NT2/D1 (cell line): Measurements from ENCODE around the gene CRYZ.

ENCODE experiments used
- DNase-seq: peaks from one replicate; pipeline ENCODE4 v3.0.0-alpha.2; 2011; ENCODE audit warnings: low read depth, low spot score
- H3K27me3 ChIP-seq: 2 replicates; pipeline ENCODE4 v1.6.0; 2011; ENCODE audit warnings: mild to moderate bottlenecking; ENCODE audit not compliant: insufficient read length, insufficient read depth
- H3K36me3 ChIP-seq: 2 replicates; pipeline ENCODE4 v1.6.1; 2011; ENCODE audit warnings: mild to moderate bottlenecking, low read length, mixed read lengths; ENCODE audit not compliant: insufficient read depth, insufficient read length
- H3K4me1 ChIP-seq: 2 replicates; pipeline ENCODE4 v1.5.1; 2011; ENCODE audit not compliant: insufficient read depth, insufficient read length
- H3K4me3 ChIP-seq: 2 replicates; pipeline ENCODE4 v1.5.1; 2011; ENCODE audit warnings: low read depth; ENCODE audit not compliant: insufficient read length
- H3K9ac ChIP-seq: 2 replicates; pipeline ENCODE4 v1.6.0; 2011; ENCODE audit warnings: low read depth; ENCODE audit not compliant: insufficient read length
- H3K9me3 ChIP-seq: 2 replicates; pipeline ENCODE4 v1.5.1; 2011; ENCODE audit warnings: mild to moderate bottlenecking, low read length; ENCODE audit not compliant: insufficient read depth
- SUZ12 ChIP-seq: IDR thresholded peaks from 2 replicates; pipeline ENCODE4 v1.6.1; 2011; ENCODE audit not compliant: insufficient read length, insufficient read depth; ENCODE audit errors: extremely low read depth
- YY1 ChIP-seq: IDR thresholded peaks from 2 replicates; pipeline ENCODE4 v1.6.1; 2011; ENCODE audit not compliant: insufficient read length, insufficient read depth
- ZNF274 ChIP-seq: IDR thresholded peaks from 2 replicates; pipeline ENCODE4 v1.6.1; 2011; ENCODE audit warnings: mild to moderate bottlenecking, low read depth, low read length

Gene CRYZ

GRCh38 chr1:74732960-74733603 lies at the start of gene CRYZ, which contains the start of gene TYW3:
TSS of gene CRYZ (minus strand) at chr1:74733050. CDS start at chr1:74724821, 8,229 bp downstream.
TSS of gene TYW3 (plus strand) at chr1:74733152. CDS start at chr1:74733245, 93 bp downstream.
- peaks cover 3% of the 10 kb centered on the region for H3K4me1 ChIP-seq
- H3K9me3 ChIP-seq: peaks cover 18% of the 10 kb centered on the region
- peak within 1 kb of the TSS; percentile 82 for H3K4me3 ChIP-seq
- no peaks in the 10 kb centered on the region for H3K27me3 ChIP-seq
- H3K36me3 ChIP-seq: peaks cover 54% of the 10 kb centered on the region
- peak within 1 kb of the TSS; percentile 88 for H3K9ac ChIP-seq
- peak; percentile 89 for DNase-seq
- TF ChIP-seq YY1 (peak; percentile 98), SUZ12 (no peak), ZNF274 (no peak)

GRCh38 chr1:74780594-74780993 lies 47.7 kb upstream of the CRYZ start:
- peak; percentile 30 for DNase-seq
- peaks cover 3% of the 10 kb centered on the region for H3K4me1 ChIP-seq
- no peaks in the 10 kb centered on the region for H3K36me3 ChIP-seq
- H3K9me3 ChIP-seq: no peaks in the 10 kb centered on the region
- no peak overlapping the region for H3K9ac ChIP-seq
- no peak for TF ChIP-seq ZNF274
- no peak for TF ChIP-seq SUZ12
- TF ChIP-seq YY1: no peak
- no peak overlapping the region for H3K4me3 ChIP-seq
- H3K27me3 ChIP-seq: no peaks in the 10 kb centered on the region

GRCh38 chr1:74779750-74780149 lies 46.9 kb upstream of the CRYZ start:
- Histone ChIP-seq H3K9me3 (no peaks in the 10 kb centered on the region), H3K4me3 (no peak overlapping the region), H3K27me3 (no peaks in the 10 kb centered on the region), H3K36me3 (no peaks in the 10 kb centered on the region), H3K9ac (no peak overlapping the region), H3K4me1 (peaks cover 3% of the 10 kb centered on the region)
- no peak for DNase-seq
- no peak for TF ChIP-seq YY1
- no peak for TF ChIP-seq SUZ12
- no peak for TF ChIP-seq ZNF274

- no peak for DNase-seq
- no peaks in the 10 kb centered on the region for H3K27me3 ChIP-seq
- no peaks in the 10 kb centered on the region for H3K36me3 ChIP-seq
- TF ChIP-seq YY1 (no peak), SUZ12 (no peak), ZNF274 (no peak)
- H3K9me3 ChIP-seq: no peaks in the 10 kb centered on the region
- no peak overlapping the region for H3K9ac ChIP-seq
- H3K4me3 ChIP-seq: no peak overlapping the region
- peaks cover 3% of the 10 kb centered on the region for H3K4me1 ChIP-seq
Observed at GRCh38 chr1:74777525-74777924, 44.7 kb upstream of the CRYZ start.

GRCh38 chr1:74775735-74776134 lies 42.9 kb upstream of the CRYZ start:
- Histone ChIP-seq H3K9ac (no peak overlapping the region), H3K36me3 (no peaks in the 10 kb centered on the region)

GRCh38 chr1:74773582-74773981 lies 40.7 kb upstream of the CRYZ start:
- Histone ChIP-seq H3K4me1 (no peaks in the 10 kb centered on the region), H3K9me3 (no peaks in the 10 kb centered on the region), H3K36me3 (no peaks in the 10 kb centered on the region), H3K4me3 (no peak overlapping the region), H3K27me3 (no peaks in the 10 kb centered on the region), H3K9ac (no peak overlapping the region)
- TF ChIP-seq SUZ12 (no peak), ZNF274 (no peak), YY1 (no peak)
- no peak for DNase-seq

More at GRCh38 chr1:74775735-74776134, 42.9 kb upstream of the CRYZ start:
- no peaks in the 10 kb centered on the region for H3K27me3 ChIP-seq
- no peak for DNase-seq
- TF ChIP-seq ZNF274: no peak
- no peak for TF ChIP-seq SUZ12
- no peak for TF ChIP-seq YY1
- no peak overlapping the region for H3K4me3 ChIP-seq
- no peaks in the 10 kb centered on the region for H3K9me3 ChIP-seq
- peaks cover 1% of the 10 kb centered on the region for H3K4me1 ChIP-seq

GRCh38 chr1:74772945-74773344 lies 40.1 kb upstream of the CRYZ start:
- H3K4me3 ChIP-seq: no peak overlapping the region
- TF ChIP-seq YY1: no peak
- TF ChIP-seq ZNF274: no peak
- H3K36me3 ChIP-seq: no peaks in the 10 kb centered on the region
- H3K4me1 ChIP-seq: no peaks in the 10 kb centered on the region
- H3K9me3 ChIP-seq: no peaks in the 10 kb centered on the region
- H3K27me3 ChIP-seq: no peaks in the 10 kb centered on the region
- H3K9ac ChIP-seq: no peak overlapping the region
- no peak for DNase-seq
